H1 (cell line): ENCODE results near the gene VSTM4. TPM values are rescaled to one million over a fixed set of nuclear protein-coding genes. Genes with fewer than 3 reads are reported as not detected.

Experiments used
- CTCF ChIA-PET: fragments of 300-600 bp; sonication (Branson Sonifier 250); formaldehyde crosslinking; loops from one replicate; lab custom pipeline; 2021; ENCODE audit not compliant: partially characterized antibody; lab: Charles Lee
- POLR2A ChIA-PET: fragments of 300-600 bp; sonication (Branson Sonifier 250); formaldehyde crosslinking; loops from one replicate; lab custom pipeline; 2021; ENCODE audit warnings: inconsistent platforms; ENCODE audit not compliant: partially characterized antibody; lab: Charles Lee
- DNase-seq, 2 experiments: peaks; one replicate each; pipeline versions ENCODE4 v3.0.0 to v3.0.0-alpha.2; 2010 to 2022; ENCODE audit warnings: low spot score in 2 of 2, low read depth in 1 of 2, mixed read lengths in 1 of 2
- FAIRE-seq: peaks from 2 replicates; lab custom pipeline; 2011; peaks lifted over from hg19 to GRCh38; lab: Jason Lieb, UNC
- H2AFZ ChIP-seq: 2 replicates; pipeline ENCODE4 v1.8.1; 2012; ENCODE audit warnings: low read length, inconsistent platforms
- H2AK5ac ChIP-seq: 2 replicates; pipeline ENCODE4 v1.6.1; 2013; ENCODE audit warnings: low read depth, low read length
- H2BK120ac ChIP-seq: replicated peaks from 2 replicates; pipeline ENCODE3; 2013; ENCODE audit warnings: low read depth, low read length, inconsistent platforms
- H2BK12ac ChIP-seq: 2 replicates; pipeline ENCODE4 v1.6.1; 2013; ENCODE audit warnings: low read depth, low read length
- H2BK15ac ChIP-seq: 2 replicates; pipeline ENCODE4 v1.6.1; 2013; ENCODE audit warnings: low read length
- H2BK20ac ChIP-seq: 2 replicates; pipeline ENCODE4 v1.6.1; 2013; ENCODE audit warnings: low read length
- H2BK5ac ChIP-seq: 2 replicates; pipeline ENCODE4 v1.6.1; 2013; ENCODE audit warnings: low read depth, low read length
- H3K14ac ChIP-seq: 2 replicates; pipeline ENCODE4 v1.6.1; 2013; ENCODE audit warnings: inconsistent platforms; ENCODE audit not compliant: insufficient read length
- H3K18ac ChIP-seq: 2 replicates; pipeline ENCODE4 v1.6.1; 2013; ENCODE audit warnings: low read length; ENCODE audit errors: extremely low read depth
- H3K23ac ChIP-seq: 2 replicates; pipeline ENCODE4 v1.6.1; 2013; ENCODE audit warnings: inconsistent platforms; ENCODE audit not compliant: insufficient read length
- H3K23me2 ChIP-seq: 2 replicates; pipeline ENCODE4 v1.6.1; 2013; ENCODE audit warnings: low read depth, low read length
- H3K27ac ChIP-seq: 2 replicates; pipeline ENCODE4 v1.6.1; 2011; ENCODE audit warnings: low read depth, low read length, inconsistent platforms
- H3K27me3 ChIP-seq, 4 experiments: replicated peaks in 1 of 4; 1 replicate in 1 of 4; 2 replicates in 3 of 4; pipeline versions ENCODE4 v1.6.1 to v1.8.1; 2011 to 2013; ENCODE audit warnings: low read length in 3 of 4, mild to moderate bottlenecking in 3 of 4, inconsistent platforms in 2 of 4, mixed read lengths in 2 of 4, moderate library complexity in 1 of 4; ENCODE audit not compliant: control insufficient read depth in 3 of 4, insufficient read depth in 3 of 4; ENCODE audit errors: extremely low read depth in 1 of 4
- H3K36me3 ChIP-seq, 4 experiments: 2 replicates each; pipeline versions ENCODE4 v1.6.1 to v1.8.1; 2011 to 2013; ENCODE audit warnings: mild to moderate bottlenecking in 4 of 4, low read length in 3 of 4, moderate library complexity in 2 of 4, control low read depth in 1 of 4, inconsistent platforms in 1 of 4; ENCODE audit not compliant: insufficient read depth in 4 of 4, control insufficient read depth in 2 of 4
- H3K4ac ChIP-seq: replicated peaks from 2 replicates; pipeline ENCODE3; 2013; ENCODE audit warnings: low read length, low read depth, mixed read lengths, inconsistent platforms; ENCODE audit not compliant: insufficient read length
- H3K4me1 ChIP-seq, 4 experiments: replicated peaks in 1 of 4; 1 replicate in 1 of 4; 2 replicates in 3 of 4; pipeline versions ENCODE4 v1.6.1 to v1.8.1; 2011 to 2013; ENCODE audit warnings: low read length in 3 of 4, inconsistent platforms in 2 of 4, mixed read lengths in 1 of 4; ENCODE audit not compliant: insufficient read depth in 4 of 4, control insufficient read depth in 3 of 4
- H3K4me2 ChIP-seq, 2 experiments: 2 replicates each; pipeline versions ENCODE4 v1.6.1 to v1.8.1; 2011 to 2013; ENCODE audit warnings: low read depth in 2 of 2, low read length in 2 of 2, control low read depth in 1 of 2, inconsistent platforms in 1 of 2, mild to moderate bottlenecking in 1 of 2; ENCODE audit not compliant: insufficient read depth in 1 of 2
- H3K4me3 ChIP-seq, 4 experiments: fragments of 200-600, 300-600 bp in 1 of 4; sonication (generic), shearing (Covaris generic), sonication (Bioruptor Twin) in 1 of 4; 2 replicates each; pipeline versions ENCODE4 v1.5.1 to v1.8.1; 2011 to 2016; ENCODE audit warnings: low read length in 4 of 4, low read depth in 3 of 4, control low read depth in 2 of 4, inconsistent platforms in 2 of 4, mild to moderate bottlenecking in 2 of 4, mixed read lengths in 1 of 4, moderate library complexity in 1 of 4; ENCODE audit not compliant: insufficient read depth in 2 of 4; ENCODE audit errors: extremely low read depth in 1 of 4
- H3K56ac ChIP-seq: replicated peaks from 2 replicates; pipeline ENCODE3; 2013; ENCODE audit warnings: low read depth, mild to moderate bottlenecking, mixed read lengths, low read length, inconsistent platforms; ENCODE audit not compliant: insufficient read length
- H3K79me1 ChIP-seq: 2 replicates; pipeline ENCODE4 v1.6.1; 2013; ENCODE audit warnings: low read depth, low read length, control low read depth
- H3K79me2 ChIP-seq, 2 experiments: 2 replicates each; pipeline versions ENCODE4 v1.6.1 to v1.8.1; 2012 to 2013; ENCODE audit warnings: low read length in 2 of 2, mild to moderate bottlenecking in 2 of 2, inconsistent platforms in 1 of 2; ENCODE audit not compliant: insufficient read depth in 2 of 2, control insufficient read depth in 1 of 2
- H3K9ac ChIP-seq, 4 experiments: replicated peaks in 1 of 4; 1 replicate in 1 of 4; 2 replicates in 3 of 4; pipeline versions ENCODE4 v1.6.1 to v1.8.1; 2011 to 2013; ENCODE audit warnings: low read depth in 3 of 4, low read length in 3 of 4, control low read depth in 2 of 4, mild to moderate bottlenecking in 2 of 4, moderate library complexity in 2 of 4, inconsistent platforms in 1 of 4; ENCODE audit errors: extremely low read depth in 1 of 4
- H3K9me3 ChIP-seq, 2 experiments: 2 replicates each; pipeline versions ENCODE4 v1.6.1 to v1.8.1; 2012 to 2013; ENCODE audit warnings: mild to moderate bottlenecking in 2 of 2, moderate library complexity in 2 of 2, control low read depth in 1 of 2, inconsistent platforms in 1 of 2, low read depth in 1 of 2, low read length in 1 of 2, mixed read lengths in 1 of 2; ENCODE audit not compliant: insufficient read depth in 2 of 2
- H4K20me1 ChIP-seq, 2 experiments: replicated peaks in 1 of 2; 2 replicates each; pipeline versions ENCODE3 to v1.8.1; 2011 to 2013; ENCODE audit warnings: inconsistent platforms in 2 of 2, low read length in 2 of 2, mild to moderate bottlenecking in 1 of 2; ENCODE audit not compliant: insufficient read depth in 2 of 2, control insufficient read depth in 1 of 2
- H4K5ac ChIP-seq: 2 replicates; pipeline ENCODE4 v1.6.1; 2013; ENCODE audit warnings: low read length, low read depth, mixed read lengths, inconsistent platforms; ENCODE audit not compliant: insufficient read length
- H4K8ac ChIP-seq: 2 replicates; pipeline ENCODE4 v1.8.0; 2013; ENCODE audit warnings: mild to moderate bottlenecking, moderate library complexity, low read length, inconsistent platforms; ENCODE audit not compliant: insufficient read depth; ENCODE audit errors: extremely low read depth
- H4K91ac ChIP-seq: replicated peaks from 2 replicates; pipeline ENCODE3; 2013; ENCODE audit warnings: low read length, mixed read lengths, inconsistent platforms; ENCODE audit not compliant: insufficient read length
- BCL11A ChIP-seq, 2 experiments: IDR thresholded peaks; one replicate each; pipeline ENCODE4 v1.6.1; 2011; ENCODE audit warnings: low read depth in 2 of 2, low read length in 2 of 2, mild to moderate bottlenecking in 2 of 2
- CTCF ChIP-seq, 3 experiments: IDR thresholded peaks; 1 replicate in 2 of 3; 2 replicates in 1 of 3; pipeline versions ENCODE4 v1.5.1 to v1.6.1; 2011; ENCODE audit warnings: low read length in 3 of 3, mild to moderate bottlenecking in 3 of 3, inconsistent platforms in 2 of 3, low read depth in 1 of 3, moderate library complexity in 1 of 3; ENCODE audit not compliant: insufficient read depth in 1 of 3; ENCODE audit errors: control extremely low read depth in 1 of 3
- EP300 ChIP-seq, 2 experiments: IDR thresholded peaks; 1 replicate in 1 of 2; 2 replicates in 1 of 2; pipeline ENCODE4 v1.6.1; 2011 to 2012; ENCODE audit warnings: low read depth in 2 of 2, low read length in 2 of 2, mild to moderate bottlenecking in 2 of 2, borderline replicate concordance in 1 of 2, inconsistent platforms in 1 of 2, moderate library complexity in 1 of 2
- JUND ChIP-seq: IDR thresholded peaks from 2 replicates; pipeline ENCODE4 v1.6.1; 2011; ENCODE audit warnings: mild to moderate bottlenecking, improper control_type of control experiment, low read length
- POU5F1 ChIP-seq: IDR thresholded peaks from 2 replicates; pipeline ENCODE4 v1.6.1; 2011; ENCODE audit warnings: low read depth, mild to moderate bottlenecking, low read length, moderate library complexity
- SP2 ChIP-seq: IDR thresholded peaks from 2 replicates; pipeline ENCODE4 v1.6.1; 2012; ENCODE audit warnings: mild to moderate bottlenecking, low read length, inconsistent platforms
- TCF12 ChIP-seq: IDR thresholded peaks from 2 replicates; pipeline ENCODE4 v1.6.1; 2011; ENCODE audit warnings: low read depth, mild to moderate bottlenecking, low read length
- ZNF274 ChIP-seq: IDR thresholded peaks from 2 replicates; pipeline ENCODE4 v1.7.0; 2012; ENCODE audit warnings: low read length, borderline replicate concordance; ENCODE audit errors: extremely low read depth
- WGBS, 2 experiments: shearing (Covaris generic) in 1 of 2; methylation state at CpG; one replicate each; pipeline versions ENCODE4 v1.1.6 to v1.1.7; 2013 to 2015; ENCODE audit warnings: low lambda C conversion rate in 2 of 2, mixed read lengths in 2 of 2, inconsistent platforms in 1 of 2, low coverage in 1 of 2, missing lambda C conversion rate in 1 of 2; ENCODE audit not compliant: insufficient replicate concordance in 2 of 2, insufficient coverage in 1 of 2, insufficient read length in 1 of 2; ENCODE audit errors: extremely low coverage in 1 of 2, missing lambda C conversion rate in 1 of 2; 5-methylcytosine and 5-hydroxymethylcytosine counted together
- polyA plus RNA-seq, 7 experiments: library from polyadenylated mRNA; depleted of rRNA in 3 of 7; stranded (reverse) in 5 of 7; unstranded in 2 of 7; fragments of >200 nt in 5 of 7; fragments of 200-250 nt in 2 of 7; gene quantifications; 1 replicate in 5 of 7; 2 replicates in 1 of 7; 4 replicates in 1 of 7; pipeline versions ENCODE4 v1.2.1 to v1.2.3, GENCODE V29; 2011 to 2013; ENCODE audit warnings: missing spikeins in 2 of 7, mixed read lengths in 2 of 7
- total RNA-seq: library from RNA; stranded (reverse); fragmentation: NEBNext Ultra II Directional; extraction: Animal tissue kit (Norgen Biotek cat#: 25700); gene quantifications from 2 replicates; pipeline ENCODE4 v1.2.1, GENCODE V29; 2021
- TF ChIP-seq, protein P1 (sequence below): IDR thresholded peaks from 2 replicates; pipeline ENCODE4 v1.6.1; 2011; ENCODE audit warnings: low read length, improper control_type of control experiment

VSTM4 gene
- total and polyA plus RNA-seq, 2 of the 8 experiments (the other 6 are each of a cell fraction or from before 2014, with no cell fraction given) = 0.48 to 0.73 TPM

DNA sequence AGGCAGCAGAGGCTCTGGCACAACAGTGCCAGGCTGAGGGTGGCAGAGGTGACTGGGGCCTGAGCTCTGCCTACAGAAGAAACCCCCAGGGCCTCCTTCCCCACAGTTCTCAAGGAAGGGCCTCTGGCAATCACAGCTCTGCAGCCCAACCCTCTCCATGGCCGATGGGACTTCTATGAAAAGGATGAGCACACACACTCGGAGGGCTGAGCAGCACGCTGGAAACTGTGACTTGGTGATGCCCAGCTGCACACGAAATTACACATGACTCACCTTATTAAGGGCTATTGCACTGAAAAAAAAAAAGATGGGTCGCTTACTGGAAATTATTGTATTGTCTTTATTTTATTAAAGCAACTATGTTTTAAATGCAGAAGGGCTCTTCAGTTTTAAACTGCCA lies 132.7 kb downstream of the VSTM4 start:
- H4K20me1 ChIP-seq = no peaks in the 10 kb centered on the region
- 92% methylated on average over 5 of the region's 5 CpGs; no CpG with 5 or more reads in 1 of the 2 experiments for WGBS, 2 experiments
- no peaks in the 10 kb centered on the region for H3K27me3 ChIP-seq
- no peak overlapping the region for H4K91ac ChIP-seq
- H3K79me2 ChIP-seq = no peaks in the 10 kb centered on the region
- no peaks in the 10 kb centered on the region for H3K9me3 ChIP-seq
- peaks cover 2% of the 10 kb centered on the region; the same call in 1 of the 2 replicates for H3K23me2 ChIP-seq
- no peak overlapping the region for H4K8ac ChIP-seq
- no peak overlapping the region for H3K56ac ChIP-seq
- CTCF ChIA-PET = interaction anchor here (0.8 to 2.9 kb wide), 9 partner anchors 11 to 325 kb away, joined by 3 to 17 read pairs (median 4); no protein-coding TSS in a partner anchor
- H3K79me1 ChIP-seq = no peaks in the 10 kb centered on the region
- POLR2A ChIA-PET = no interaction called here
- no peak overlapping the region for H3K23ac ChIP-seq
- no peak overlapping the region for H2BK12ac ChIP-seq
- no peak overlapping the region for H3K4me2 ChIP-seq
- no peak overlapping the region for H2BK5ac ChIP-seq
- no peak overlapping the region for H3K27ac ChIP-seq
- no peak overlapping the region for H2AK5ac ChIP-seq
- H3K4me1 ChIP-seq = no peaks in the 10 kb centered on the region
- H3K18ac ChIP-seq = no peak overlapping the region
- H2BK20ac ChIP-seq = no peak overlapping the region
- no peak for FAIRE-seq
- DNase-seq = no peak
- H2AFZ ChIP-seq = no peak overlapping the region
- no peak overlapping the region for H2BK120ac ChIP-seq
- no peak overlapping the region for H3K4me3 ChIP-seq
- H3K36me3 ChIP-seq = no peaks in the 10 kb centered on the region
- no peak overlapping the region for H2BK15ac ChIP-seq
- H3K4ac ChIP-seq = no peak overlapping the region
- no peak overlapping the region for H3K14ac ChIP-seq
- no peak overlapping the region for H3K9ac ChIP-seq
- H4K5ac ChIP-seq = no peak overlapping the region
- TF ChIP-seq TCF12 = no peak
- no peak for TF ChIP-seq EP300 (IDR thresholded peaks at IDR 0.05; ENCODE audit: borderline replicate concordance in 1 of 2, low read depth in 2 of 2, low read length in 2 of 2)
- TF ChIP-seq POU5F1 = no peak
- TF ChIP-seq JUND = no peak
- no peak for TF ChIP-seq CTCF (IDR thresholded peaks at IDR 0.05; ENCODE audit: control extremely low read depth in 1 of 3, insufficient read depth in 1 of 3, low read depth in 1 of 3, low read length in 3 of 3)
- TF ChIP-seq ZNF274 = no peak
- TF ChIP-seq BCL11A (IDR thresholded peaks at IDR 0.05; ENCODE audit: low read depth in 2 of 2, low read length in 2 of 2) = no peak
- TF ChIP-seq SP2 = no peak
- TF ChIP-seq, protein P1, sequence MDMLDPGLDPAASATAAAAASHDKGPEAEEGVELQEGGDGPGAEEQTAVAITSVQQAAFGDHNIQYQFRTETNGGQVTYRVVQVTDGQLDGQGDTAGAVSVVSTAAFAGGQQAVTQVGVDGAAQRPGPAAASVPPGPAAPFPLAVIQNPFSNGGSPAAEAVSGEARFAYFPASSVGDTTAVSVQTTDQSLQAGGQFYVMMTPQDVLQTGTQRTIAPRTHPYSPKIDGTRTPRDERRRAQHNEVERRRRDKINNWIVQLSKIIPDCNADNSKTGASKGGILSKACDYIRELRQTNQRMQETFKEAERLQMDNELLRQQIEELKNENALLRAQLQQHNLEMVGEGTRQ = no peak
